GM12873 (cell line): ENCODE data around the gene MAD2L1.

Source experiments
- CTCF ChIP-seq: IDR thresholded peaks from 2 replicates; pipeline ENCODE4 v1.5.1; 2012; ENCODE audit warnings: low read depth, mild to moderate bottlenecking, moderate library complexity, low read length, control low read depth; ENCODE audit not compliant: insufficient read depth; ENCODE audit errors: missing control alignments

Gene MAD2L1

GRCh38 chr4:120056246-120056645, 10.4 kb downstream of the MAD2L1 start:
- TF ChIP-seq CTCF: peak; percentile 2

DNA sequence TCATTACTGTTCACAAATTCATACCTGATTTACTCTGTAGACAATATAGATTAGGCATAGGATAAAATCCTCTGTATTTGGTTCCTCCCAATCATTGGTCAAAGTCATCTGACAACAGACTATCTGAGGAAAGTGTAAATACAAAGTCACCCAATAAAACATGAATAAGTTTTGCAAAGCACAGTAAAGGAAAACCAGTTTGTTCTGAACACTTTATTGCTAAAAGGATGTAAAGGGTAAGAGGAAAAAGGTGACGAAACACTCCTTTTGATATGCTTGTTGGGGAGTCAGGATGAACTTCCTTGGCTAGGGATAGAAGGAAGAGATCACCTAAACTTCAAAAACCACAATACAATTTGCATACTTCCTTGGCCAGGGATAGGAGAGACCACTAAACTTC, 10.9 kb downstream of the MAD2L1 start:
- no peak for TF ChIP-seq CTCF

GRCh38 chr4:120055162-120055561, 11.5 kb downstream of the MAD2L1 start:
- TF ChIP-seq CTCF: no peak

- no peak for TF ChIP-seq CTCF
Measured at GRCh38 chr4:120053911-120054310, 12.7 kb downstream of the MAD2L1 start.

GRCh38 chr4:120052856-120053255, 13.8 kb downstream of the MAD2L1 start:
- TF ChIP-seq CTCF: no peak

GRCh38 chr4:120051253-120051652, 15.4 kb downstream of the MAD2L1 start:
- TF ChIP-seq CTCF: no peak

- TF ChIP-seq CTCF: peak; percentile 82
Measured at GRCh38 chr4:120049732-120050494, 16.7 kb downstream of the MAD2L1 start.
